Body of pancreas (tissue), 4 donors: Measurements from ENCODE around the gene CRIM1. TPM values are rescaled to one million over a fixed set of nuclear protein-coding genes. Genes with fewer than 3 reads are reported as not detected.
A peak's percentile ranks its signal among the peaks of the same experiment; 100 is the strongest.

Experiments
- ATAC-seq: fragments of 150-250 bp; one replicate; pipeline ENCODE4 v1.9.1; 2016
- DNase-seq, 4 donors: peaks; one replicate each; pipeline ENCODE4 v3.0.0-alpha.2; 2019
- H3K27ac ChIP-seq, 4 donors: fragments of 200-600 bp; sonication (generic); 1 replicate in 3 of 4; 2 replicates in 1 of 4; pipeline versions ENCODE4 v1.5.1 to v1.6.1; 2016 to 2019; ENCODE audit warnings: mild to moderate bottlenecking in 1 of 4, mixed read lengths in 1 of 4, moderate library complexity in 1 of 4
- H3K27me3 ChIP-seq, 2 donors: fragments of 200-600 bp; sonication (generic); one replicate each; pipeline ENCODE4 v1.6.0; 2016; ENCODE audit warnings: mild to moderate bottlenecking in 1 of 2
- H3K36me3 ChIP-seq, 2 donors: fragments of 200-600 bp; sonication (generic); replicated peaks in 1 of 2; 2 replicates each; pipeline ENCODE4 v1.5.1; 2016; ENCODE audit warnings: low read depth in 2 of 2; ENCODE audit not compliant: insufficient read depth in 1 of 2
- H3K4me1 ChIP-seq: fragments of 200-600 bp; sonication (generic); one replicate; pipeline ENCODE4 v1.6.0; 2016
- H3K4me3 ChIP-seq, 2 donors: fragments of 200-600 bp; sonication (generic); 1 replicate in 1 of 2; 2 replicates in 1 of 2; pipeline ENCODE4 v1.5.1; 2016 to 2019
- H3K9me3 ChIP-seq, 3 donors: fragments of 200-600 bp; sonication (generic); 1 replicate in 2 of 3; 2 replicates in 1 of 3; pipeline ENCODE4 v1.5.1; 2016
- CTCF ChIP-seq, 7 experiments: fragments of 450-650 bp in 4 of 7; fragments of 200-600 bp in 3 of 7; sonication (generic) in 3 of 7; IDR thresholded peaks; one replicate each; pipeline ENCODE4 v1.5.1; 2016 to 2019; ENCODE audit warnings: antibody characterized with exemption in 7 of 7
- POLR2A ChIP-seq, 3 donors: fragments of 450-650 bp; IDR thresholded peaks; one replicate each; pipeline ENCODE4 v1.6.1; 2016; ENCODE audit warnings: antibody characterized with exemption in 3 of 3, mild to moderate bottlenecking in 2 of 3
- WGBS, 2 donors: methylation state at CpG; one replicate each; pipeline ENCODE4 v1.1.5; 2017; 5-methylcytosine and 5-hydroxymethylcytosine counted together
- intact Hi-C: fragments of 100-400 bp; cut with DNase I; formaldehyde crosslinking; loops from one replicate; pipeline ENCODE4 v1.15.1; 2023
- total RNA-seq, 2 donors: library from RNA; depleted of rRNA; stranded (reverse); fragments of >200 nt; gene quantifications; one replicate each; pipeline ENCODE4 v1.1.0, GENCODE V29; 2016

Gene CRIM1
- total RNA-seq, 2 donors from 2014 or later, result 41.5 to 64.6 TPM

GRCh38 chr2:36582538-36582937, 227.0 kb downstream of the CRIM1 start:
- Histone ChIP-seq H3K27me3 (no peaks in the 10 kb centered on the region), H3K27ac (peak overlapping the region in 3 of 4 donors; percentile 7 to 56 (median 28)), H3K4me1 (peaks cover 12% of the 10 kb centered on the region), H3K4me3 (no peak overlapping the region), H3K9me3 (no peaks in the 10 kb centered on the region), H3K36me3 (peaks cover 0 to under 1% of the 10 kb centered on the region in 2 donors)
- no peak for ATAC-seq
- intact Hi-C loops, result no loop called here
- TF ChIP-seq CTCF (IDR thresholded peaks at IDR 0.05) (no peak), POLR2A (IDR thresholded peaks at IDR 0.05) (no peak)
- 72% methylated on average over 5 of the region's 5 CpGs for WGBS, 2 donors
- no peak for DNase-seq

GRCh38 chr2:36582951-36583350, 227.4 kb downstream of the CRIM1 start:
- no peaks in the 10 kb centered on the region for H3K9me3 ChIP-seq
- H3K4me1 ChIP-seq, result peaks cover 12% of the 10 kb centered on the region
- ATAC-seq (no peak), DNase-seq (no peak)
- no peak for TF ChIP-seq CTCF (IDR thresholded peaks at IDR 0.05)
- TF ChIP-seq POLR2A (IDR thresholded peaks at IDR 0.05), result no peak
- H3K27me3 ChIP-seq, result no peaks in the 10 kb centered on the region
- no peak overlapping the region for H3K4me3 ChIP-seq
- H3K36me3 ChIP-seq, result no peaks in the 10 kb centered on the region
- H3K27ac ChIP-seq, result peak overlapping the region in 2 of 4 donors; percentile 7 to 56
- intact Hi-C loops, result no loop called here
- 39 to 45% methylated on average over 3 of the region's 3 CpGs for WGBS, 2 donors

GRCh38 chr2:36584148-36584794, 228.7 kb downstream of the CRIM1 start:
- ATAC-seq (no peak), DNase-seq (no peak)
- TF ChIP-seq POLR2A (IDR thresholded peaks at IDR 0.05), result no peak
- Histone ChIP-seq H3K27ac (no peak overlapping the region), H3K4me1 (peaks cover 4% of the 10 kb centered on the region), H3K36me3 (no peaks in the 10 kb centered on the region), H3K27me3 (no peaks in the 10 kb centered on the region), H3K4me3 (no peak overlapping the region), H3K9me3 (no peaks in the 10 kb centered on the region)
- WGBS, 2 donors, result 94 to 95% methylated on average over 1 of the region's 1 CpG
- intact Hi-C loops, result no loop called here

GRCh38 chr2:36586672-36587071, 231.1 kb downstream of the CRIM1 start:
- Histone ChIP-seq H3K27ac (no peak overlapping the region), H3K36me3 (no peaks in the 10 kb centered on the region), H3K27me3 (no peaks in the 10 kb centered on the region), H3K9me3 (no peaks in the 10 kb centered on the region), H3K4me1 (peaks cover 3% of the 10 kb centered on the region), H3K4me3 (no peak overlapping the region)
- WGBS, 2 donors, result 94 to 98% methylated on average over 6 of the region's 6 CpGs
- TF ChIP-seq CTCF (IDR thresholded peaks at IDR 0.05) (no peak), POLR2A (IDR thresholded peaks at IDR 0.05) (no peak)
- intact Hi-C loops, result no loop called here
- no peak for DNase-seq
- ATAC-seq, result no peak

- H3K36me3 ChIP-seq, result no peaks in the 10 kb centered on the region
- no peak for ATAC-seq
- no peaks in the 10 kb centered on the region for H3K9me3 ChIP-seq
- no peak for DNase-seq
- peaks cover 4% of the 10 kb centered on the region for H3K4me1 ChIP-seq
- no peak overlapping the region for H3K4me3 ChIP-seq
- no peaks in the 10 kb centered on the region for H3K27me3 ChIP-seq
- 83 to 87% methylated on average over 1 of the region's 1 CpG for WGBS, 2 donors
- no peak for TF ChIP-seq CTCF (IDR thresholded peaks at IDR 0.05)
- no peak for TF ChIP-seq POLR2A (IDR thresholded peaks at IDR 0.05)
- H3K27ac ChIP-seq, result no peak overlapping the region
- intact Hi-C loops, result no loop called here
Measured at GRCh38 chr2:36587101-36587500, 231.5 kb downstream of the CRIM1 start.
